HG03064 (cell line): Measurements from ENCODE around the gene PRSS8.

ENCODE experiments used
- ATAC-seq: cut with Tn5 transposase; IDR thresholded peaks from one replicate; pipeline ENCODE4 v1.9.1; 2021; ENCODE audit warnings: low read depth; ENCODE audit not compliant: unreplicated experiment

Gene PRSS8

DNA sequence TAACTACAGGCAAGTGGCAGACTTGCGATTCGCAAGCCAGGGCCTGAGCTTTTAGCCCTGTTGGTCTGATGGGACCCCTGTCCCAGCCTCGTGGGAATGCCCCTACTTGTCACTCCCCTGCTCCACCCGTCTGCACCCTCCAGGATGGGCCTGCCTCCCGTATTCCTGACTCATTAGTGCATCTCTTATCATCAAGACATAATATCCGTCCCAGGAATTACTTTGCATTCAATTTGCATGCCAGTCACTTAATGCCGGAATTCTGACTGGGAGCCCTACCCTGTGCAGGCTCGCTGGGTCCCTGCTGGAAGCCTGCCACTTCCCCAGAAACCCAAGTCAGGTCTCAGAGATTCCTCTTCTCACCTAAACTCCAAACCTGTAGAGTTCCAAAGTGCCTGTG, 50.1 kb downstream of the PRSS8 start:
- no peak for ATAC-seq

DNA sequence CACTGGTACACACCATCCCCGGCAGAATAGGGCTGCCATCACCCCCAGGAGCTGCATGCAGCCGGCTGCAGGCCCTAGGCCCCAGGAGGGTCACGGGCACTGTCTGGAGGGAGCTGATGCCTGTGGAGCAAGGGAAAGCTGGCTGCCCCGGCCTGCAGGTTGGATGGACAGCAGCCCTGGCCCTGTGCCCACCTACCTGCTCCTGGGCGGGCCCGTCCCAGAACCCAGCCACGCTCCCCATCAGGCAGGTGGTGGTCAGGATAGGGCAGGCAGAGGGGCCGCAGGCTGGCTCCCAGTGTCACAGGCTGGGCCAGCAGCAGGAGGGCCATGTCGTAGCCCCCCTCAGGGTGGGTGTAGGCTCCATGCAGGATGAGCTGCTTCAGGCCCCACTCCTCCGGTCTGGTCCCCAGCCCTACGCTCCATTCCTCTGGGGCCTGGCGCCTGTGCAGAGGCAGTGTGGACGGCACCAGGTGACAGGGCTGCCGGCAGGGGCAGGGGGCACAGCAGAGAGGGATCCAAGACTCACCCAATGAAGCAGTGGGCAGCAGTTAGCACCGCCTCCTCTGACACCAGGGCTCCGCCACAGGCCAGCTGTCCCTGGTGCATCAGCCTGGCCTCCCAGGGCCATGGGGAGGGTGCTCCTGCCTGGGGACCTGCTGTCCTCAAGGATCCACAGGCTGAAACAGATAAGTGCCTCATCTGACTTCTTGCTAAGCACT, 50.8 kb downstream of the PRSS8 start:
- no peak for ATAC-seq

DNA sequence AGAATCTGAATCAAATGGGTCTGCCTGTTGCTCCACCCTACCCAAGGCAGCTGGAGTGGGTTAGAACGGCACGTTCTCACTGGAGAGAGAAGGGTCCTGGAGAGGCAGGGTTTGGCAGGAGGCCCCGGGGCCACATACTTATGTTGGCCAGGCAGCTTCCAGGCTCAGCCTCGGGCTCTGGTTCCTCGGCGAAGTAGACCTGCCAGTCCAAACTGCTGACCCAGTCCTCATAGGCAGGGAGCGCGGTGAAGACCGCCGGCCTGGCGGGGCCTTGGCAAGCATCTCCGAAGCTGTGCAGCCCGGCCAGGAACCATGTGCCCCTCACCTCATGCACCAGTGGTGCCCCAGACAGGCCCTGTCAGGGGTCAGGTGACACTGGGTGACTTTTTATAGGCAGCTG, 51.5 kb downstream of the PRSS8 start:
- no peak for ATAC-seq

DNA sequence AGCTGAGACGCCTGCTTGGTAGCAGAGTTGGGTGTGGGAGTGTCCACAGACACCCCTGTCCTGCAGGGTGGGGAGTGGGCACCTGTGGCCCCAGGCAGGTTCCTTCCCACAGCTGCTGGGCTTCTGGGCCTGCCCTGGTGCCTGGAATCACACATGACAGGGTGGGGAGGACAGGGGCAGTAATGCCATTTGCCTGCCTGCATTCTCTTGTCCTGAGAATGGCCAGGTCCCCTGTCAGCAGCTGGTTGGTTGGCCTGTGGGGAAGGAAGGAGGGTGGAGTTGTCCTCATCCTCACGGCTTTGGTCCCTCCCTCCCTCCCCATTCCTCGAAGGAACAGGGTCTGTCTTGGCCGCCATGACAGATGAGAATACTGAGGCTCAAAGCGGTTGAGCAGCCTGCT, 52.0 kb downstream of the PRSS8 start:
- ATAC-seq = no peak

DNA sequence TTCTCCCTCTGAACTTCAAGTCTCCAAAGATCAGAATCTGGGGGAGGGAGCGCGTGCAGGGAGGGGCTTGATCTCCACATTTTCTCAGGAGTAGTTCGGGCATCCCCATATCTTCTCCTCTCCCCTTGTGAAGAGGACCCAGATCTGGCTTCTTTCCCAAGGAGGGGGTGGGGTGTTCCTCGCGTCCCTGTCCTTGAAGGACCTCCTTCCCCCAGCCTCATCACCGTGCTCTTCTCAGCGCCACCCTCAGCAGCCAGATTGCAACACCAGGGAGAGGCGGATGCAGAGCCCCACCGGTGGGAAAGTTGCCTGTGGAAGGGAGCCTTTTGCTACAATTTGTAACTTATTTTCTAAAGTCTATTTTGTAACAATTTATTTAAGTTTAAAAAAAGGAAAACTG, 52.4 kb downstream of the PRSS8 start:
- ATAC-seq = no peak

DNA sequence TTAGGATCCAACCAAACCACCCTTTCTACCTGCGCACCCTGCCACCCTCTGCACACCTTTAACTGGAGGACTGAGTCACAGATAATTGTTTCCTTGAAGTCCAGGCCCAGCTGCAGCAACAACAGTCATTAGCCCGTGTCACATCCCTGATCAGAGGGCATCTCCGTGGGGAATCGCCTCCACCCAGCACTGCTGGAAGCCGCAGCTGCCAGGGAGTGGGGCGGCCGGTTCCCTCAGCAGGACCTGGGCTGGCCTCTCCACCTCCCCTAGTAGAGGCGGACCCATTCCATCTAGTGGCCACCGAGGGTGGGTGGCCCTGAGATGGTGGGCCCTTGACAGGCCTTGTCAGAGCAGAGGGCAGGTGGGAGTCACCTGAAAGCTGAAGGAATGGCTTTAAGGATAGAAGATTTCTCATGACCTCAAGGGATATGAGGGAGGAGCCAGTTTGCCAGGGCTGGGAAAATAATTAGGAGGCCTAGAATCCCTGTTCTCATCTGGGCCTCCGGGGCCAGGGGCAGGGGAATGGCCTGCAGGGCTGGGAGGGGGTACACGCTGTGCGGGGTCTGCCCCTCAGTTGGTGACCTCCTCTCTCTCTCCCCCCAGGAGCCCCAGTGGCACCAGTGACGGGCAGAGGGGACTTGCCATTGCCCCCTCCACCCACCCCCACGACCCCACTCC, 53.0 kb downstream of the PRSS8 start:
- no peak for ATAC-seq
